Testis (tissue), 3 donors: ENCODE data around the gene AVPI1. TPM values are rescaled to one million over a fixed set of nuclear protein-coding genes. Genes with fewer than 3 reads are reported as not detected.
"Not testable (repeated sequence)": the region's sequence is repeated elsewhere in the genome, so short reads cannot be mapped to it uniquely, and the experiment has no call there.

Experiments
- DNase-seq: peaks from one replicate; pipeline ENCODE4 v3.0.0-alpha.2; 2019
- H3K27ac ChIP-seq, 2 donors: fragments of 200-600 bp; sonication (generic); one replicate each; pipeline ENCODE4 v1.5.1; 2019
- H3K27me3 ChIP-seq: fragments of 200-600 bp; sonication (generic); one replicate; pipeline ENCODE4 v1.5.1; 2019
- H3K36me3 ChIP-seq: fragments of 200-600 bp; sonication (generic); one replicate; pipeline ENCODE4 v1.5.1; 2017; ENCODE audit warnings: low read depth; ENCODE audit errors: missing control alignments
- H3K4me1 ChIP-seq: fragments of 200-600 bp; sonication (generic); one replicate; pipeline ENCODE4 v1.5.1; 2019
- H3K4me3 ChIP-seq, 2 donors: fragments of 200-600 bp; sonication (generic); one replicate each; pipeline ENCODE4 v1.5.1; 2017 to 2019
- H3K9me3 ChIP-seq: fragments of 200-600 bp; sonication (generic); one replicate; pipeline ENCODE4 v1.5.1; 2017
- POLR2A ChIP-seq: fragments of 450-650 bp; IDR thresholded peaks from one replicate; pipeline ENCODE4 v1.6.1; 2017; ENCODE audit warnings: antibody characterized with exemption, mild to moderate bottlenecking, moderate library complexity
- WGBS, 2 donors: methylation state at CpG; one replicate each; pipeline ENCODE4 v1.1.5; 2018; 5-methylcytosine and 5-hydroxymethylcytosine counted together
- intact Hi-C: fragments of 100-400 bp; cut with DNase I; formaldehyde crosslinking; loops from one replicate; pipeline ENCODE4 v1.15.1; 2023; ENCODE audit warnings: low total_unique reads
- polyA plus RNA-seq: library from polyadenylated mRNA; stranded (reverse); fragments of 350-450 nt; fragmentation: Illumina TruSeq; extraction: RNeasy Lipid Tissue Mini Kit (QIAGEN cat#74804); gene quantifications from one replicate; pipeline ENCODE4 v1.2.3, GENCODE V29; 2014; ENCODE audit warnings: low read depth, low replicate concordance; ENCODE audit not compliant: insufficient read depth
- total RNA-seq, 2 donors: library from RNA; depleted of rRNA; stranded (reverse); fragments of >200 nt; gene quantifications; one replicate each; pipeline ENCODE4 v1.2.3, GENCODE V29; 2016
- TF ChIP-seq, protein P1 (sequence below), 3 experiments: fragments of 450-650 bp in 2 of 3; fragments of 200-600 bp in 1 of 3; sonication (generic) in 1 of 3; IDR thresholded peaks; one replicate each; pipeline ENCODE4 v1.5.1; 2016 to 2019; ENCODE audit warnings: antibody characterized with exemption in 3 of 3, mild to moderate bottlenecking in 2 of 3, moderate library complexity in 1 of 3

AVPI1 gene
- total and polyA plus RNA-seq, 3 donors from 2014 or later, result 23.0 to 28.3 (median 26.4) TPM

DNA sequence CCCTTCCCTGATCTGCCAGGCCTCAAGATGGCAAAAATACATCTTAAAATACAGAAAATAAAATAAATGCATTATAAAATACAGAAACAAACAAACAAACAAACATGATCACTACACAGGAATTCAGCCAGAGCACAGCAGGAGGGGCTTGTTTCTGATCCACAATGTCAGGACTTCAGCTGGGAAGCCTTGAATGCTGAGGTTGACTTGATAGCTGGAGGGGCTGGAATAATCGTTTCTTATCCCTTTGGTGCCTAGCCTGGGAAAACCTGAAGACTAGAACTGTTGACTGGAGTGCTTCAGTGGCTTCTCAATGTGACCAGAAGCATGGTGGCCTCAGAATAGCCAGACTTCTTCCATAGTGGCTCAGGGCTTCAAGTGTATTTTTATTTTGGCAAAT, 17.3 kb upstream of the AVPI1 start:
- Histone ChIP-seq H3K36me3 (no peaks in the 10 kb centered on the region), H3K4me1 (no peaks in the 10 kb centered on the region), H3K27ac (no peak overlapping the region), H3K9me3 (no peaks in the 10 kb centered on the region), H3K27me3 (no peaks in the 10 kb centered on the region), H3K4me3 (no peak overlapping the region)
- no peak for DNase-seq
- no peak for TF ChIP-seq POLR2A
- TF ChIP-seq, protein P1, sequence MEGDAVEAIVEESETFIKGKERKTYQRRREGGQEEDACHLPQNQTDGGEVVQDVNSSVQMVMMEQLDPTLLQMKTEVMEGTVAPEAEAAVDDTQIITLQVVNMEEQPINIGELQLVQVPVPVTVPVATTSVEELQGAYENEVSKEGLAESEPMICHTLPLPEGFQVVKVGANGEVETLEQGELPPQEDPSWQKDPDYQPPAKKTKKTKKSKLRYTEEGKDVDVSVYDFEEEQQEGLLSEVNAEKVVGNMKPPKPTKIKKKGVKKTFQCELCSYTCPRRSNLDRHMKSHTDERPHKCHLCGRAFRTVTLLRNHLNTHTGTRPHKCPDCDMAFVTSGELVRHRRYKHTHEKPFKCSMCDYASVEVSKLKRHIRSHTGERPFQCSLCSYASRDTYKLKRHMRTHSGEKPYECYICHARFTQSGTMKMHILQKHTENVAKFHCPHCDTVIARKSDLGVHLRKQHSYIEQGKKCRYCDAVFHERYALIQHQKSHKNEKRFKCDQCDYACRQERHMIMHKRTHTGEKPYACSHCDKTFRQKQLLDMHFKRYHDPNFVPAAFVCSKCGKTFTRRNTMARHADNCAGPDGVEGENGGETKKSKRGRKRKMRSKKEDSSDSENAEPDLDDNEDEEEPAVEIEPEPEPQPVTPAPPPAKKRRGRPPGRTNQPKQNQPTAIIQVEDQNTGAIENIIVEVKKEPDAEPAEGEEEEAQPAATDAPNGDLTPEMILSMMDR (IDR thresholded peaks at IDR 0.05), result no peak
- 72 to 76% methylated on average over 1 of the region's 1 CpG for WGBS, 2 donors
- intact Hi-C loops, result no loop called here

DNA sequence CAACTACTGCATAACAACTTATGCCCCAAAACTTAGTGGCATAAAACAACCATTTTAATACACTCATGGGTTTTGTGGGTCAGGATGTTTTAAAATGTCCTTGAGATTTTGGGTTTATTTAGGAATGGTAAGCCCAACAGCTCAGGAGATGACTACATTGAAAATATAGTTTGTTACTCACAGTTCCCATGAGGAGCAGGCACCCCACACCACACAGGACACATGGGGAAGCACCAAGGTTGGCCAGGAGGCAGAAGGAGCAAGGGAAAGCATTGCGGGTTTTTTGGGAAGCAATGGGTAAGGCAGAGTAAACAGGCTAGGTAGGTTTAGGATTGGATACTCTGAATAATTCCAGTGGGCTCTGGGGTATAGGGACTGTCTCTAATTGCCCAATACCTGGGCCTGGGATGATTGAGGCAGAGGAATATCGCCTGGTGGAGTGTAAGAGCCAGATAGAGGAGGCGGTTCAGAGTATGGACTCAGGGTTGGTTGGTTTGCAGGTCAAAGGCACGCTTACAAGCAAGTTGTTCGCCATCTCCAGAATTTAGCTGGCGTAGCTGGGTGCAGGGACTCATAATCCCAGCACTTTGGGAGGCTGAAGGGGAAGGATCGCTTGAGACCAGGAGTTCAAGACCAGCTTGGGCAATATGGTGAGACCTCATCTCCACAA, 16.5 kb upstream of the AVPI1 start:
- Histone ChIP-seq H3K36me3 (no peaks in the 10 kb centered on the region), H3K4me3 (no peak overlapping the region), H3K27me3 (no peaks in the 10 kb centered on the region), H3K9me3 (no peaks in the 10 kb centered on the region), H3K4me1 (no peaks in the 10 kb centered on the region), H3K27ac (no peak overlapping the region)
- TF ChIP-seq POLR2A, result no peak
- TF ChIP-seq, protein P1 (IDR thresholded peaks at IDR 0.05), result no peak
- intact Hi-C loops, result no loop called here
- DNase-seq, result no peak
- WGBS, 2 donors, result 82 to 98% methylated on average over 7 of the region's 7 CpGs

DNA sequence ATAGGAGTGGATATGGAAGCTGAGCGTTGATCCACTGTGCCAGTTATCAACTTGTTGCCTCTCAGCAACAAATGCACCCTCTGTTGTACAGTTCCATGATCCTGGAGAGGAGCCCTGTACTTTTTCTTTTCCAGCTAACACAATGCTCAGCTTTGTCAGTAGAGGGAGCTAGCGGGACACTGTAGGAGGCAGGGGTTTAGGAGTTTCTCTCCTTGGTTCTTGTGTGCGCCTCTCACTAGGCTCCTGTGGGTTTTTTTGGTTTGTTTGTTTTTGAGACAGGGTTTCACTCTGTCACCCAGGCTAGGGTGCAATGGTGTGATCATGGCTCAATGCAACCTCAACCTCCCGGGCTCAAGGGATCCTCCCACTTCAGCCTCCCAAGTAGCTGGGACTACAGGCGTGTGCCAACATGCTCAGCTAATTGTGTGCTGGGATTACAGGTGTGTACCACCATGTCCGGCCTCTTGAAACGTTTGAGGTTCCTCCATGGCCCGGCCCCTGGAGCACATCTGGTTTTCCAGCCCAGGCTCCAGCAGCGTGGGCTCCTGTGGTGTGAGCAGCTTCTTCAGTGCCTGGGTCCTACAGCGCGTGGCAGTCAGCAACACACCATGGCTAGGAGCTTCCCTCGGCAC, 14.5 kb upstream of the AVPI1 start:
- H3K27ac ChIP-seq, result no peak overlapping the region
- intact Hi-C loops, result no loop called here
- TF ChIP-seq POLR2A, result no peak
- TF ChIP-seq, protein P1 (IDR thresholded peaks at IDR 0.05), result peak; percentile 59 to 75 (median 65)
- DNase-seq, result peak; percentile 70
- no peaks in the 10 kb centered on the region for H3K27me3 ChIP-seq
- WGBS, 2 donors, result 47 to 61% methylated on average over 11 to 12 of the region's 12 CpGs
- H3K36me3 ChIP-seq, result no peaks in the 10 kb centered on the region
- H3K4me3 ChIP-seq, result no peak overlapping the region
- H3K4me1 ChIP-seq, result no peaks in the 10 kb centered on the region
- no peaks in the 10 kb centered on the region for H3K9me3 ChIP-seq

DNA sequence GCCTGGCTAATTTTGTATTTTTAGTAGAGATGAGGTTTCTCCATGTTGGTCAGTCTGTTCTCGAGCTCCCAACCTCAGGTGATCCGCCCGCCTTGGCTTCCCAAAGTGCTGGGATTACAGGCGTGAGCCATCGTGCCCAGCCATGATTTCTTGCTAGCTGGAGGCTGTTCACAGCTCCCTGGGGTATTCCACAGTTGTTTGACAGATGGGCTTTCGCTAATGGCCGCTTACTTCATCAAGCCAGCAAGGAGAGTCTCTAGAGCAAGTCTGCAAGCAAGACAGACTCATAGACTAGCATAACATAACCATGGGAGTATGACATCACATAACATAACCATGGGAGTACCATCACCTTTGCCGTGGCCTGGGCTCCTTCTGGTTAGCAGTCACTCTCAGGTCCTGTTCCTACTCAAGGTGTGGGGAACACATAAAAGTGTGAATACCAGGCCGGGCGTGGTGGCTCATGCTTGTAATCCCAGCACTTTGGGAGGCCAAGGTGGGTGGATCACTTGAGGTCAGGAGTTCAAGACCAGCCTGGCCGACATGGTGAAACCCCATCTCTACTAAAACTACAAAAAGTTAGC, 11.1 kb upstream of the AVPI1 start:
- intact Hi-C loops, H3K4me1 ChIP-seq, DNase-seq, H3K27me3 ChIP-seq, H3K4me3 ChIP-seq, H3K9me3 ChIP-seq, H3K27ac ChIP-seq, H3K36me3 ChIP-seq: not testable (repeated sequence)
- WGBS, 2 donors, result 85 to 88% methylated on average over 11 of the region's 11 CpGs

GRCh38 chr10:97690133-97690532, 3.1 kb upstream of the AVPI1 start:
- intact Hi-C loops, result no loop called here
- TF ChIP-seq, protein P1 (IDR thresholded peaks at IDR 0.05), result no peak
- no peak for TF ChIP-seq POLR2A
- no peak for DNase-seq
- H3K4me3 ChIP-seq, result no peak overlapping the region
- peaks cover 34% of the 10 kb centered on the region for H3K4me1 ChIP-seq
- 90 to 93% methylated on average over 3 of the region's 3 CpGs for WGBS, 2 donors
- H3K27ac ChIP-seq, result peak overlapping the region in 1 of 2 donors; percentile 96
- no peaks in the 10 kb centered on the region for H3K9me3 ChIP-seq
- H3K36me3 ChIP-seq, result no peaks in the 10 kb centered on the region
- no peaks in the 10 kb centered on the region for H3K27me3 ChIP-seq
